ENCODE data around the gene SHISA2. TPM values are rescaled to one million over a fixed set of nuclear protein-coding genes. Genes with fewer than 3 reads are reported as not detected.
"Not testable (repeated sequence)": the region's sequence is repeated elsewhere in the genome, so short reads cannot be mapped to it uniquely, and the experiment has no call there.

Gene SHISA2
- total and polyA plus RNA-seq, 2 donors from 2014 or later, result 3.4 to 3.7 TPM

DNA sequence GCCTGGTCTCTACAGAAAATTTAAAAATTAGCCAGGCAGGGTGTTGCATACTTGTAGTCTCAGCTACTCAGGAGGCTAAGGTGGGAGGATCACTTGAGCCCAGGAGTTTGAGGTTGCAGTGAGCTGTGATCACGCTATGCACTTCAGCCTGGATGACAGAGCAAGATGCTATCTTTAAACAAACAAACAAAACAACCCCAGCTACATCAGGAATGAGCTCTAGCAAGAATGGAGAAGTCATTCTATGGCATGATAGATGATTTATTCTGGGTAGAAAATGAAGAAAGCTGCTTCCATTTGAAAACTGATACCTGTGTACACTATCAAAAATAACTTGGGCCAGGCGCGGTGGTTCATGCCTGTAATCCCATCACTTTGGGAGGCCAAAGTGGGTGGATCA, 15.8 kb upstream of the SHISA2 start:
- intact Hi-C loops (cut with DNase I), result no loop called here
- H3K4me1 ChIP-seq (ENCODE audit: control insufficient read depth in 2 of 3, insufficient read depth in 2 of 3, low read depth in 1 of 3, low read length in 3 of 3), result no peaks in the 10 kb centered on the region
- FAIRE-seq (no peak), DNase-seq (no peak)
- TF ChIP-seq, protein P1, sequence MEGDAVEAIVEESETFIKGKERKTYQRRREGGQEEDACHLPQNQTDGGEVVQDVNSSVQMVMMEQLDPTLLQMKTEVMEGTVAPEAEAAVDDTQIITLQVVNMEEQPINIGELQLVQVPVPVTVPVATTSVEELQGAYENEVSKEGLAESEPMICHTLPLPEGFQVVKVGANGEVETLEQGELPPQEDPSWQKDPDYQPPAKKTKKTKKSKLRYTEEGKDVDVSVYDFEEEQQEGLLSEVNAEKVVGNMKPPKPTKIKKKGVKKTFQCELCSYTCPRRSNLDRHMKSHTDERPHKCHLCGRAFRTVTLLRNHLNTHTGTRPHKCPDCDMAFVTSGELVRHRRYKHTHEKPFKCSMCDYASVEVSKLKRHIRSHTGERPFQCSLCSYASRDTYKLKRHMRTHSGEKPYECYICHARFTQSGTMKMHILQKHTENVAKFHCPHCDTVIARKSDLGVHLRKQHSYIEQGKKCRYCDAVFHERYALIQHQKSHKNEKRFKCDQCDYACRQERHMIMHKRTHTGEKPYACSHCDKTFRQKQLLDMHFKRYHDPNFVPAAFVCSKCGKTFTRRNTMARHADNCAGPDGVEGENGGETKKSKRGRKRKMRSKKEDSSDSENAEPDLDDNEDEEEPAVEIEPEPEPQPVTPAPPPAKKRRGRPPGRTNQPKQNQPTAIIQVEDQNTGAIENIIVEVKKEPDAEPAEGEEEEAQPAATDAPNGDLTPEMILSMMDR (IDR thresholded peaks at IDR 0.05; ENCODE audit: borderline replicate concordance, extremely low read depth, insufficient read depth), result no peak
- H3K27me3 ChIP-seq (ENCODE audit: control insufficient read depth, insufficient read depth, low read length), result no peaks in the 10 kb centered on the region
- no peaks in the 10 kb centered on the region for H3K36me3 ChIP-seq (ENCODE audit: control insufficient read depth in 2 of 3, insufficient read depth in 3 of 3, low read length in 3 of 3)
- no peak overlapping the region for H3K9ac ChIP-seq (ENCODE audit: low read length in 3 of 3)
- H3K4me3 ChIP-seq (ENCODE audit: low read length in 3 of 3), result no peak overlapping the region
- no peak overlapping the region for H3K27ac ChIP-seq (ENCODE audit: low read depth in 2 of 2, low read length in 2 of 2)
- no peaks in the 10 kb centered on the region for H3K9me3 ChIP-seq (ENCODE audit: control insufficient read depth in 2 of 3, insufficient read depth in 1 of 3, low read length in 3 of 3)

DNA sequence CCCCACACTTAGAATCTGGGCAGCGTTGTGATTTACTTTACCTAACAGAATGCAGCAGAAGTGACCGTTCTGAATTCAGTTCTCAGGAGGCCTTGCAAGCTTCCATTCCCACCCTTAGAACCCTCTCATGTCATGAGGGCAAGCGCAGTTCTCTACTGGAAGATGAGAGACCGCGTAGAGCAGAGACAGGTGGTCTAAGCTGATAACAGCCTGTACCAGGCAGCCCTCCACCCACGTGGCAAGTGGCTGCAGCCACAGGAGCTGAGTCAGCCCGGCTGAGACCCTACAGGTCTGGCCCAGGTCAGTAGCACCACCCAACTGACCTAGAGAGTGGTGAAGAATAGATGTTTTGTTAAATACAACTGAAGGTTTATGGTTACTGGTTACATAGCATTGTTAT, 14.7 kb upstream of the SHISA2 start:
- H3K27ac ChIP-seq (ENCODE audit: low read depth in 2 of 2, low read length in 2 of 2); DNase-seq; intact Hi-C loops (cut with DNase I); H3K4me1 ChIP-seq (ENCODE audit: control insufficient read depth in 2 of 3, insufficient read depth in 2 of 3, low read depth in 1 of 3, low read length in 3 of 3); H3K4me3 ChIP-seq (ENCODE audit: low read length in 3 of 3); H3K9me3 ChIP-seq (ENCODE audit: control insufficient read depth in 2 of 3, insufficient read depth in 1 of 3, low read length in 3 of 3); H3K36me3 ChIP-seq (ENCODE audit: control insufficient read depth in 2 of 3, insufficient read depth in 3 of 3, low read length in 3 of 3); FAIRE-seq; H3K27me3 ChIP-seq (ENCODE audit: control insufficient read depth, insufficient read depth, low read length); H3K9ac ChIP-seq (ENCODE audit: low read length in 3 of 3): not testable (repeated sequence)

DNA sequence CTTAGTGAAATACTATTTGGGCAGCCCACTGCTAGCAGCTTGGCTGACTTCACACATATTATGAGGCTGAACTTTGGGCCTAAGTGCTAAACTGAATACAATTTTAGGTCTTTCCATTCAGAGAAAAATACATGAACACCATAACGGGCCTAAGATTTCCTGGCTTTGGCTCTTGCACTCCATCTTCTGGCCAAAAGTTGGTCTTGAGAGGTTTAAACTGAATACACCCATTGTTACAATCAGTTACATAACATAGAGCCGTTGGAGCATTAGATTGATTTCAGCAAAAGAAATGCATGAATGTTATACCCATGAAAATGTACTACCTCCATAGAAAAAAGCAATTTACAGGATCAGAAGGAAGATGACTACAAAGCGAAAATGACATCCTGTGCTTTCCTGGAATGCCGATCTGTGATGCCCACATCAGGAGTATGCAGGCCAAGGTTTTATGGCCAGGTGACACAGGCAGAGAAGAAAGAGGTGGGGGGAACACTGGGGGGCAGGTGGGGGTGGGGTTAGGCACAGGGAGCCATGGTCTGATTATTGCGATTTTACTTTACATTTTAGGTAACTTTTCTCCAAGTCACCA, 11.1 kb upstream of the SHISA2 start:
- Histone ChIP-seq H3K4me1 (ENCODE audit: control insufficient read depth in 2 of 3, insufficient read depth in 2 of 3, low read depth in 1 of 3, low read length in 3 of 3) (peaks cover 0 to 3% (median 0%) of the 10 kb centered on the region in 3 donors), H3K9ac (ENCODE audit: low read length in 3 of 3) (no peak overlapping the region), H3K36me3 (ENCODE audit: control insufficient read depth in 2 of 3, insufficient read depth in 3 of 3, low read length in 3 of 3) (no peaks in the 10 kb centered on the region), H3K4me3 (ENCODE audit: low read length in 3 of 3) (no peak overlapping the region), H3K9me3 (ENCODE audit: control insufficient read depth in 2 of 3, insufficient read depth in 1 of 3, low read length in 3 of 3) (no peaks in the 10 kb centered on the region), H3K27ac (ENCODE audit: low read depth in 2 of 2, low read length in 2 of 2) (no peak overlapping the region), H3K27me3 (ENCODE audit: control insufficient read depth, insufficient read depth, low read length) (no peaks in the 10 kb centered on the region)
- DNase-seq, result peak in 3 of 5 donors; percentile 61 to 90 (median 85)
- intact Hi-C loops (cut with DNase I), result loop anchor here (5.0 kb wide), 1 partner anchor 486 kb away; no protein-coding TSS in a partner anchor
- TF ChIP-seq, protein P1 (IDR thresholded peaks at IDR 0.05; ENCODE audit: borderline replicate concordance, extremely low read depth, insufficient read depth), result peak; percentile 73
- peak; percentile 83 for FAIRE-seq

DNA sequence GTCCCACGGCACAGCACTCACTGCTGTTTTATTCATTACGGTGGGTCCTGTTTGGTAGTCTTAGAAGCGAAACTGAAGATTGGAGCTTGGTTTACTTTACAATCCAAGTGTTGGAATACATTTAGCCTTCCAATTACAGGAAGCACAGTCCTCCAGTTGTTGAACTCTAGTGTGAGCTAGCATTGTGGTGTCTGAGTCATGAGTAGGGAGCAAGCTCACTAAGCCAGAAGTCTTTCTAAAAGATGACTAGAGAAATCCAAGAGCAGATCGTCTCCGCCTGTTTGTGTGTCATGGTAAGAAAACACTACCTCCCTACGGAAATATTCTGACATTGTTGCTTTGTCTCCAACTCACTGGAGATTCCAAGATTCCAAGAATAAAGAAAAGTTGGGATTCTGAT, 10.1 kb upstream of the SHISA2 start:
- TF ChIP-seq, protein P1 (IDR thresholded peaks at IDR 0.05; ENCODE audit: borderline replicate concordance, extremely low read depth, insufficient read depth), result no peak
- peak in 3 of 5 donors; percentile 33 to 81 (median 80) for DNase-seq
- no peaks in the 10 kb centered on the region for H3K36me3 ChIP-seq (ENCODE audit: control insufficient read depth in 2 of 3, insufficient read depth in 3 of 3, low read length in 3 of 3)
- H3K9me3 ChIP-seq (ENCODE audit: control insufficient read depth in 2 of 3, insufficient read depth in 1 of 3, low read length in 3 of 3), result no peaks in the 10 kb centered on the region
- no peak overlapping the region for H3K4me3 ChIP-seq (ENCODE audit: low read length in 3 of 3)
- intact Hi-C loops (cut with DNase I), result loop anchor here (5.0 kb wide), 1 partner anchor 485 kb away; no protein-coding TSS in a partner anchor
- peaks cover 0 to 3% (median 0%) of the 10 kb centered on the region in 3 donors for H3K4me1 ChIP-seq (ENCODE audit: control insufficient read depth in 2 of 3, insufficient read depth in 2 of 3, low read depth in 1 of 3, low read length in 3 of 3)
- no peak overlapping the region for H3K9ac ChIP-seq (ENCODE audit: low read length in 3 of 3)
- no peak for FAIRE-seq
- H3K27me3 ChIP-seq (ENCODE audit: control insufficient read depth, insufficient read depth, low read length), result no peaks in the 10 kb centered on the region
- H3K27ac ChIP-seq (ENCODE audit: low read depth in 2 of 2, low read length in 2 of 2), result no peak overlapping the region
